HCT116 (cell line): Measurements from ENCODE around the gene SMPDL3A. TPM values are rescaled to one million over a fixed set of nuclear protein-coding genes. Genes with fewer than 3 reads are reported as not detected.

Experiments
- ATAC-seq: fragments of 200-7000 bp; cut with Tn5 transposase; 2 replicates; pipeline ENCODE4 v1.9.1; 2020; ENCODE audit warnings: mild to moderate bottlenecking, moderate library complexity
- BruUV-seq: library from RNA; stranded (reverse); fragments of 400-500 nt; replicated peaks from 2 replicates; lab custom pipeline; 2021; lab: Mats Ljungman, UMichigan
- CTCF ChIA-PET: fragments of 300-600 bp; sonication (Branson Sonifier 250); formaldehyde crosslinking; loops from one replicate; lab custom pipeline; 2021; ENCODE audit warnings: antibody characterized with exemption; lab: Charles Lee
- POLR2A ChIA-PET: fragments of 300-600, 350-600 bp; sonication (Branson Sonifier 250); formaldehyde crosslinking; loops from one replicate; lab custom pipeline; 2021; ENCODE audit warnings: antibody characterized with exemption; lab: Charles Lee
- RAD21 ChIA-PET, 2 experiments: fragments of 300-600 bp; sonication (Branson Sonifier 250); formaldehyde crosslinking; loops; one replicate each; lab custom pipeline; 2023; ENCODE audit warnings: low total read pairs in 2 of 2; ENCODE audit not compliant: uncharacterized antibody in 2 of 2, unreplicated experiment in 2 of 2, low non-redundant PET in 1 of 2; lab: Charles Lee
- DNase-seq: peaks from one replicate; pipeline ENCODE4 v3.0.0-alpha.2; 2010; ENCODE audit warnings: low read depth, low spot score
- H2AFZ ChIP-seq: fragments of 200-600 bp; shearing (Covaris generic), sonication (generic); 2 replicates; pipeline ENCODE4 v1.6.1; 2017; ENCODE audit warnings: low read depth, mixed run types, mixed read lengths, antibody characterized with exemption, low read length; ENCODE audit not compliant: poor library complexity, severe bottlenecking
- H3K27ac ChIP-seq: 2 replicates; pipeline ENCODE4 v1.5.1; 2012; ENCODE audit warnings: low read depth, low read length
- H3K27me3 ChIP-seq: fragments of 200-600 bp; sonication (generic); 2 replicates; pipeline ENCODE4 v1.6.1; 2016; ENCODE audit warnings: mixed run types, low read length, mixed read lengths; ENCODE audit not compliant: insufficient read depth
- H3K36me3 ChIP-seq, 2 experiments: fragments of 200-500 bp in 1 of 2; fragments of 200-600 bp in 1 of 2; sonication (Bioruptor generic) in 1 of 2; sonication (generic) in 1 of 2; 2 replicates each; pipeline versions ENCODE4 v1.5.1 to v1.6.1; 2014 to 2016; ENCODE audit warnings: low read length in 2 of 2, inconsistent platforms in 1 of 2, mixed read lengths in 1 of 2, mixed run types in 1 of 2; ENCODE audit not compliant: insufficient read depth in 2 of 2, control insufficient read depth in 1 of 2
- H3K4me1 ChIP-seq, 2 experiments: fragments of 200-600 bp in 1 of 2; sonication (generic) in 1 of 2; 2 replicates each; pipeline versions ENCODE4 v1.5.1 to v1.6.1; 2012 to 2017; ENCODE audit warnings: low read length in 2 of 2, inconsistent platforms in 1 of 2, mild to moderate bottlenecking in 1 of 2, mixed read lengths in 1 of 2, mixed run types in 1 of 2, moderate library complexity in 1 of 2; ENCODE audit not compliant: insufficient read depth in 2 of 2, control insufficient read depth in 1 of 2
- H3K4me2 ChIP-seq: fragments of 200-600 bp; sonication (generic); 2 replicates; pipeline ENCODE4 v1.6.1; 2017; ENCODE audit warnings: mixed run types, low read length, mixed read lengths
- H3K4me3 ChIP-seq, 2 experiments: fragments of 200-600 bp in 1 of 2; sonication (generic) in 1 of 2; replicated peaks in 1 of 2; 2 replicates each; pipeline ENCODE4 v1.5.1; 2011 to 2016; ENCODE audit warnings: low read length in 2 of 2, control low read depth in 1 of 2, low read depth in 1 of 2, mild to moderate bottlenecking in 1 of 2, mixed read lengths in 1 of 2, mixed run types in 1 of 2
- H3K79me2 ChIP-seq: fragments of 200-600 bp; sonication (generic); 2 replicates; pipeline ENCODE4 v1.6.1; 2017; ENCODE audit warnings: mild to moderate bottlenecking, mixed run types, low read length, moderate library complexity, mixed read lengths; ENCODE audit not compliant: insufficient read depth
- H3K9ac ChIP-seq: fragments of 200-600 bp; sonication (generic); 2 replicates; pipeline ENCODE4 v1.6.1; 2016; ENCODE audit warnings: low read length, mixed read lengths
- H3K9me2 ChIP-seq: fragments of 200-600 bp; sonication (generic), shearing (Covaris generic); 2 replicates; pipeline ENCODE4 v1.6.1; 2017; ENCODE audit warnings: mixed run types, mild to moderate bottlenecking, moderate library complexity; ENCODE audit not compliant: insufficient read depth
- H3K9me3 ChIP-seq, 2 experiments: fragments of 200-500 bp in 1 of 2; fragments of 200-600 bp in 1 of 2; sonication (Bioruptor generic) in 1 of 2; sonication (generic) in 1 of 2; 2 replicates each; pipeline ENCODE4 v1.6.1; 2014 to 2017; ENCODE audit warnings: low read length in 2 of 2, mixed read lengths in 2 of 2, inconsistent platforms in 1 of 2, low read depth in 1 of 2, mild to moderate bottlenecking in 1 of 2, mixed run types in 1 of 2, moderate library complexity in 1 of 2; ENCODE audit not compliant: control insufficient read depth in 1 of 2, insufficient read depth in 1 of 2
- H4K20me1 ChIP-seq: fragments of 200-600 bp; sonication (generic), shearing (Covaris generic); 2 replicates; pipeline ENCODE4 v1.6.1; 2017; ENCODE audit warnings: mixed run types, mild to moderate bottlenecking, moderate library complexity; ENCODE audit not compliant: insufficient read depth
- EGR1 ChIP-seq: IDR thresholded peaks from 2 replicates; pipeline ENCODE4 v1.6.1; 2012; ENCODE audit warnings: low read depth
- FOSL1 ChIP-seq: IDR thresholded peaks from 2 replicates; pipeline ENCODE4 v1.6.1; 2012; ENCODE audit warnings: low read depth
- SIN3A ChIP-seq: IDR thresholded peaks from 2 replicates; pipeline ENCODE4 v1.6.1; 2012; ENCODE audit warnings: low read depth
- TCF7L2 ChIP-seq: IDR thresholded peaks from 2 replicates; pipeline ENCODE4 v1.7.0; 2011; ENCODE audit warnings: borderline replicate concordance, inconsistent platforms; ENCODE audit not compliant: insufficient read depth, insufficient read length; ENCODE audit errors: extremely low read depth
- YY1 ChIP-seq: IDR thresholded peaks from 2 replicates; pipeline ENCODE4 v1.6.1; 2011; ENCODE audit warnings: low read length, low read depth, moderate library complexity, mild to moderate bottlenecking; ENCODE audit not compliant: insufficient replicate concordance; ENCODE audit errors: extremely low read depth
- ZFX ChIP-seq: fragments of 450-650 bp; IDR thresholded peaks from 2 replicates; pipeline ENCODE4 v1.6.1; 2017
- intact Hi-C: fragments of 100-400 bp; cut with micrococcal nuclease; formaldehyde crosslinking; loops from 2 replicates; pipeline ENCODE4 v1.10.0; 2022
- total RNA-seq: library from RNA; stranded (reverse); gene quantifications from one replicate; pipeline ENCODE4 v1.2.1, GENCODE V29; 2021; ENCODE audit not compliant: unreplicated experiment
- TF ChIP-seq, protein P1 (sequence below): IDR thresholded peaks from 2 replicates; pipeline ENCODE4 v1.6.1; 2012; ENCODE audit warnings: low read depth

SMPDL3A gene
- total RNA-seq, 1 experiment from 2014 or later = 2.4 TPM

- Histone ChIP-seq H3K4me1 (no peaks in the 10 kb centered on the region), H3K4me3 (no peak overlapping the region), H2AFZ (no peak overlapping the region), H3K79me2 (no peaks in the 10 kb centered on the region), H3K9me3 (no peaks in the 10 kb centered on the region)
- intact Hi-C loops = no loop called here
- RAD21 ChIA-PET = no interaction called here
- no TSS peak for BruUV-seq
- POLR2A ChIA-PET = no interaction called here
- DNase-seq = no peak
- no peak for TF ChIP-seq ZFX
- TF ChIP-seq, protein P1, sequence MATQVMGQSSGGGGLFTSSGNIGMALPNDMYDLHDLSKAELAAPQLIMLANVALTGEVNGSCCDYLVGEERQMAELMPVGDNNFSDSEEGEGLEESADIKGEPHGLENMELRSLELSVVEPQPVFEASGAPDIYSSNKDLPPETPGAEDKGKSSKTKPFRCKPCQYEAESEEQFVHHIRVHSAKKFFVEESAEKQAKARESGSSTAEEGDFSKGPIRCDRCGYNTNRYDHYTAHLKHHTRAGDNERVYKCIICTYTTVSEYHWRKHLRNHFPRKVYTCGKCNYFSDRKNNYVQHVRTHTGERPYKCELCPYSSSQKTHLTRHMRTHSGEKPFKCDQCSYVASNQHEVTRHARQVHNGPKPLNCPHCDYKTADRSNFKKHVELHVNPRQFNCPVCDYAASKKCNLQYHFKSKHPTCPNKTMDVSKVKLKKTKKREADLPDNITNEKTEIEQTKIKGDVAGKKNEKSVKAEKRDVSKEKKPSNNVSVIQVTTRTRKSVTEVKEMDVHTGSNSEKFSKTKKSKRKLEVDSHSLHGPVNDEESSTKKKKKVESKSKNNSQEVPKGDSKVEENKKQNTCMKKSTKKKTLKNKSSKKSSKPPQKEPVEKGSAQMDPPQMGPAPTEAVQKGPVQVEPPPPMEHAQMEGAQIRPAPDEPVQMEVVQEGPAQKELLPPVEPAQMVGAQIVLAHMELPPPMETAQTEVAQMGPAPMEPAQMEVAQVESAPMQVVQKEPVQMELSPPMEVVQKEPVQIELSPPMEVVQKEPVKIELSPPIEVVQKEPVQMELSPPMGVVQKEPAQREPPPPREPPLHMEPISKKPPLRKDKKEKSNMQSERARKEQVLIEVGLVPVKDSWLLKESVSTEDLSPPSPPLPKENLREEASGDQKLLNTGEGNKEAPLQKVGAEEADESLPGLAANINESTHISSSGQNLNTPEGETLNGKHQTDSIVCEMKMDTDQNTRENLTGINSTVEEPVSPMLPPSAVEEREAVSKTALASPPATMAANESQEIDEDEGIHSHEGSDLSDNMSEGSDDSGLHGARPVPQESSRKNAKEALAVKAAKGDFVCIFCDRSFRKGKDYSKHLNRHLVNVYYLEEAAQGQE = no peak
- no peak for TF ChIP-seq EGR1
- TF ChIP-seq TCF7L2 = no peak
- no peak for TF ChIP-seq SIN3A
- no peak for TF ChIP-seq YY1
- TF ChIP-seq FOSL1 = no peak
- TF ChIP-seq, all 23 proteins: peak for 0
- ATAC-seq = no peak
- Histone ChIP-seq H3K4me2 (no peak overlapping the region), H3K27me3 (no peaks in the 10 kb centered on the region), H3K27ac (no peak overlapping the region), H3K36me3 (no peaks in the 10 kb centered on the region), H3K9me2 (no peaks in the 10 kb centered on the region), H4K20me1 (no peaks in the 10 kb centered on the region), H3K9ac (no peak overlapping the region)
- CTCF ChIA-PET = interaction anchor here (1.1 kb wide), 1 partner anchor 10 kb away, joined by 4 read pairs; no protein-coding TSS in a partner anchor
These were observed 40.4 kb downstream of the SMPDL3A start for GRCh38 chr6:122829456-122829855.
